Measurements from ENCODE around the gene CD3D. TPM values are rescaled to one million over a fixed set of nuclear protein-coding genes. Genes with fewer than 3 reads are reported as not detected.

Gene CD3D
- total and polyA plus RNA-seq, 2 donors (not counting 3 experiments of a cell fraction or from before 2014, with no cell fraction given): not detected

DNA sequence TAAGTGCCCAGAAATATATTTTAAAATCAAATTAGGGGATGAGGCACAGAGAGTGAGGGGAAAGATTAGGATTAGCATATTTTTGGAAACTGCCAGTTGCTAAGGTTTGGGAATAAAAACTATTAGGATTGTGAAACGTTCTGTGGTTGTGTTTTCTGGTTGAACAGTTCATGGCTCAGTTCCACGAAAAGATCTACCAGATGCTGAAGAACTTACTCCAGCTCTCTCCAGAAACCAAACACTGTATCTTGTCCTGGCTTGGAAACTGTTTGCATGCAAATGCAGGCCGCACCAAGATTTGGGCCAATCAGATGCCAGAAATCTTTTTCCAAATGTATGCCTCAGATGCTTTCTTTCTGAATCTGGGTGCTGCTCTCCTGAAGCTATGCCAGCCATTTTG lies 32.2 kb upstream of the CD3D start:
- ChIA-PET CTCF (interaction anchor here (0.8 to 1.5 kb wide), 2 partner anchors 114 to 176 kb away, joined by 3 to 5 read pairs; no protein-coding TSS in a partner anchor), POLR2A (no interaction called here)
- H4K20me1 ChIP-seq (replicated peaks; ENCODE audit: control insufficient read depth, extremely low read depth, insufficient read depth, low read length): no peaks in the 10 kb centered on the region
- no peaks in the 10 kb centered on the region for H3K4me1 ChIP-seq (ENCODE audit: control insufficient read depth, extremely low read depth, insufficient read depth, low read length)
- TF ChIP-seq POLR2A (IDR thresholded peaks at IDR 0.05; ENCODE audit: low read depth, low read length) (no peak), EZH2 (IDR thresholded peaks at IDR 0.05; ENCODE audit: borderline replicate concordance, low read depth, low read length, severe bottlenecking) (no peak), GATA2 (IDR thresholded peaks at IDR 0.05; ENCODE audit: insufficient read depth, insufficient read length, low read depth, low read length) (no peak), JUN (IDR thresholded peaks at IDR 0.05; ENCODE audit: borderline replicate concordance, insufficient read depth, insufficient read length, low read depth) (no peak), MAX (IDR thresholded peaks at IDR 0.05; ENCODE audit: insufficient read depth, insufficient read length) (no peak), POLR2AphosphoS5 (IDR thresholded peaks at IDR 0.05; ENCODE audit: insufficient read depth, low read depth, low read length) (no peak), MYC (IDR thresholded peaks at IDR 0.05; ENCODE audit: low read depth, low read length) (no peak), CTCF (IDR thresholded peaks at IDR 0.05; ENCODE audit: extremely low read depth in 1 of 2, insufficient read depth in 1 of 2, low read depth in 1 of 2, low read length in 2 of 2) (no peak), FOS (IDR thresholded peaks at IDR 0.05; ENCODE audit: borderline replicate concordance, insufficient read depth, low read length) (no peak)
- H3K4me3 ChIP-seq (replicated peaks in 1 of 3; ENCODE audit: insufficient read depth in 1 of 3, low read depth in 1 of 3, low read length in 3 of 3): no peak overlapping the region
- BruUV-seq (replicated peaks): no TSS peak
- no peaks in the 10 kb centered on the region for H3K9me3 ChIP-seq (replicated peaks; ENCODE audit: control insufficient read depth, insufficient read depth, low read length)
- H3K27me3 ChIP-seq (ENCODE audit: control insufficient read depth in 2 of 2, insufficient read depth in 2 of 2, low read length in 2 of 2): no peaks in the 10 kb centered on the region
- dilution Hi-C loops (cut with MboI; ENCODE audit: extremely low pct_ligation_motif_present, low sequenced_read_pairs): loop anchor here (25.0 kb wide), 1 partner anchor 113 kb away; no protein-coding TSS in a partner anchor
- H3K79me2 ChIP-seq (ENCODE audit: control insufficient read depth, insufficient read depth, low read length): no peaks in the 10 kb centered on the region
- H3K36me3 ChIP-seq (ENCODE audit: control insufficient read depth in 2 of 2, extremely low read depth in 1 of 2, insufficient read depth in 2 of 2, low read length in 2 of 2): peaks cover 28% of the 10 kb centered on the region in 2 experiments
- H3K9me1 ChIP-seq (replicated peaks; ENCODE audit: control insufficient read depth, extremely low read depth, insufficient read depth, low read length): no peaks in the 10 kb centered on the region
- intact Hi-C loops (cut with micrococcal nuclease): no loop called here
- no peak overlapping the region for H3K27ac ChIP-seq (ENCODE audit: insufficient read depth, low read depth, low read length)
- no peak overlapping the region for H3K4me2 ChIP-seq (ENCODE audit: insufficient read depth, low read length)
- H3K9ac ChIP-seq (replicated peaks; ENCODE audit: extremely low read depth, insufficient read depth, low read length): no peak overlapping the region
- no peak for DNase-seq (ENCODE audit: low read depth, low spot score)
- H2AFZ ChIP-seq (ENCODE audit: low read depth, low read length): no peak overlapping the region
- no peak for FAIRE-seq
